HG02852 (cell line): Measurements from ENCODE around the gene NOS1AP.
"Not testable (repeated sequence)": the region's sequence is repeated elsewhere in the genome, so short reads cannot be mapped to it uniquely, and the experiment has no call there.

Experiments
- ATAC-seq: cut with Tn5 transposase; IDR thresholded peaks from one replicate; pipeline ENCODE4 v1.9.1; 2021; ENCODE audit warnings: mild to moderate bottlenecking, moderate library complexity; ENCODE audit not compliant: unreplicated experiment

NOS1AP gene

DNA sequence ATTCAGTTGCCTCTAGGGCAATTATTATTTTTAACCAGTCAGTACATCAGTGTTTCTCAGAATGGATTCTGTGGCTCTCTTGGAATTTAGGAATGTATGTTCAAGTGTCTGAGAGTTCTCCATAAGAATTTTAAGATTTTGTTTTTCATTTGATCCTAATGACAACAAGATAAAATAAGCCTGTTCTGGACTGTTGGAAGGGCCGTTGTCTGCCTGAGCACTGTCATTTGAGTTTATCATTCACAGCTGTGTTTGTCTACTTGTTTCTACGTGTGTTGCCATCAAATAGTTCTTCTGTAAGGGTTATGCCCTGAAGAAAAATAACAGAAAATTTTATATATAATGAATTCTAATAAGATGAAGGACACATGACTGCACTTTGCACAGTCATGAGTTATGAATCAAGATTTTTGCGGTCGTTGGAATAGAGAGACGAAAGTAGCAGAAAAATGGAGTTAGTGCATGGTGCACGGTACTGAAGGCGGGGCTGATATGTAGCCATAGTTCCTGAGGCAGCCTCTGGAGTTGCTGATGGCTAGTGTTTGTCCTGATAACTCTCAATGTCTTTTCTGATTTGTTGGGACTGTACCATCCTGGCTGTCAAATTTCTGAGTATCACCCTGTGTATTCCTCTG lies 92.5 kb downstream of the NOS1AP start:
- no peak for ATAC-seq

DNA sequence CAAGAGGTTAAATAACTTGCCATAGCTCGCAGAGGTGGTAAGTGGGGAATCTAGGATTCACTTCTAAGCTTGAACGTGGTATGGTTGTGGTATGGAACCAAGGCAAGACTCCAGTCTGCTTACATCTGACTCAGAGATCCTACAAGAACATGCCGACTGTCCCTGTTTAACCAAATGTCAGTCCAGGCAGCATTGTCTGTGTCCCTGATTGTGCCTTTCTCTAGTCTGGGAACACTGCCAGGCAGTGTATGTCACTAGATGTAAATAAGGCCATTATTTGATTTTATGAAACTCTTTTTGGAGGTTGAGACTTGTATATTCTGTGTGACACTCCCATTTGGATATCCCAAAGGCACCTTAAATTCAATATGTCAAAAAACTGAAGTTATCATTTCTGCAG lies 96.0 kb downstream of the NOS1AP start:
- no peak for ATAC-seq

DNA sequence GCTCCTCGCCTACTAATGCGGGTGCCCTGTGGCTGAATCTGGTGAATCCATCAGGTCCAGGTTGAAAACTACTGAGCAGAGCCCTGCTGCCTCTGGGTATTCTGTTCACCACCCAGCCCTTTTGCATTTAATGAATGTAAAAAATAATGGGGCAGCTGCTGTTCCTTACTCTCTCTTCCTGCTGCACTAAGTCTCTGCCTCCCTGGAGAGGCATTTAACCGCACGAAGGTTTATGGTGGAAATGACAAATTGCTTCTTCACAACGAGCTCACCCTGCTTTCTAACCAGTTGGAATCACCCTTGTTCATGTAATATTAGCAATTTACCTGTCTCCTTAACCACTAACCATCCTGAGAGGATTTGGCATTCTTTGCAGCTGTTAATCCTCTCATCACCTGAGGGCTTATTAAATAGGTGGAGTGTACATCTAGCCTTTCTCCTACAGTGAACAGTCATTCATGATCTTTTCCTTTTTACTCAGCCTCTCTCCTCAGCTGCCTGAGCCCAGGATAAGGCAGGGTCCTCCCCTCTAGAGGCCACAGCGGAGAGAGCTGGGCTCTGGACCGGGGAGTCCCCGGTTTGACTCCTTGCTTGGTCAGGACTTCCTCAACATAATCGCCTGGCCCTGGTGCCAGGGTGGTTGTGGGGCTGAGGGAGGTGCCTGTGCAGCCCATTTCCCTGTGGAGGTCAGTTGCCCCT lies 97.6 kb downstream of the NOS1AP start:
- no peak for ATAC-seq

DNA sequence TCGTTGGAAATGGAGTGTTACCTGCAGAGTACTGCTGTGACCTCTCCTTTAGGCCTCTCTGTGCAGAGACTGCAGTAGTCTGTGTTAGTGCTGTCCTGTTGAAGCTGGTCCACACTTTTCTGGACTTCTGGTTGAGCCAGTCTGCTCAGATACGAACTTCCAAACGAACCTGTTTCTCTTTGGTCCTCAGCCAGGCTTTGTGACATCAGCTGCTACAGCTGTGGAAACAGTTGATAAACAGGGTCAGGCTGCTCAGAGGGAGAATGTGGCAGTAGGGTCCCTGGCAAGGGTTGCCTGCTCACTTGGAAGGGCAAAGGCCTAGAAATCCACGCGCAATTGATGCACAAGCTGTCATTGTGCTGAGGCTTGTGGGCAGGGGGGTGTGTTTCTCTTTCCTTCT lies 98.8 kb downstream of the NOS1AP start:
- no peak for ATAC-seq

- ATAC-seq = no peak
These were observed 99.7 kb downstream of the NOS1AP start for GRCh38 chr1:162169031-162169790.

DNA sequence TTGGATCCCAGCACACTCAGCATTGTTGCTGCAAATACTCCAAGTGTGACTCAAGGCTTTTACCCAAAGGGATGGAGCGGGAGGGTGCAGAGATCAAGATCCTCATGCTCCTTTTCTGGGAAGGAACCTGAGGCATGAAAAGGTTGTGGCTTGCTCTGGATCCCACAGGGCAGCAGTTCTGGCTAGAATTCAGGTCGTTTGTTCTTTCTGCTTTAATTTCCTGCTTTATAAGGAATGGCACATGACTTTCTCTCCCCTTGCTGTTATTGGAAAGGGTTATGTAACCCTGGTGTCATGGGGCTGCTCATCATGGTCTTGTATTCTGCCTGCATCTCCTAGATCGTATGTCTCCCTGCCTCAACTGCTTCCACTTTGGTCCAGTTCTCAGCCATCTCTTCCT lies 101.6 kb downstream of the NOS1AP start:
- no peak for ATAC-seq

DNA sequence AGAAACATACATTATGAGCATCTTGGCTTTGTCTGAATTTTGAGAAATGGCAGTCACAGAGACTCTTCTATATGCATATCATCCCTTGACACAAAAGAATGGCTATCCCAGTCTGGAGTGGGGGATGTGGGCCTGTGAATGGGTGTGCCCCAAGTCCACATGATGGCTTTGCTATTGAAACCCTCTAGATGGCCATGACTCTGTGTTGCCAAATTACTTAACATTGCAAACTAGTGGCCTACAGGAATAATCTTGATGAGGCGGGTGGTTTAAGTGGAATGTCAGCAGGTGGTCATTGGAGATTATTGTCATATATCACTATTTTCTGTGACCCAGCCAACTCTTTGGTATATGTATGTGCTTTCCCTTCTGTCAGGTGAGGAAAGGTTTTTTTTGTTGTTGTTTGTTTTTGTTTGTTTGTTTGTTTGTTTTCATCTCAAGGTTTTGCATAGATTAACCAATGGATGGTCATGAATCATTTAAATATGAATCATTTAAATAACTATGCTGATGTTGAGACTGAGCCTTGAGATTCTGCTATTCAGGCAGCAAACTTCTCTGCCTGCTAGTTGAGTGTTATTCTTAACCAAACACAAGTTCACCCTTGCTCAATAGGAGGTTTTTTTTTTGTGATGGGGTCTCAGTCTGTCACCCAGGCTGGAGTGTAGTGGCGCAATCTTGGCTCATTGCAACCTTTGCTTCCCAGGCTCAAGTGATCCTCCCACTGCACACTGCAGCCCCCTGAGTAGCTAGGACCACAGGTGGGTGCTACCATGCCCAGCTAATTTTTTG lies 103.0 kb downstream of the NOS1AP start:
- ATAC-seq = no peak

- ATAC-seq = not testable (repeated sequence)
These were observed 104.1 kb downstream of the NOS1AP start for GRCh38 chr1:162173607-162174006.

- ATAC-seq = not testable (repeated sequence)
These were observed 104.5 kb downstream of the NOS1AP start for GRCh38 chr1:162174027-162174426.

DNA sequence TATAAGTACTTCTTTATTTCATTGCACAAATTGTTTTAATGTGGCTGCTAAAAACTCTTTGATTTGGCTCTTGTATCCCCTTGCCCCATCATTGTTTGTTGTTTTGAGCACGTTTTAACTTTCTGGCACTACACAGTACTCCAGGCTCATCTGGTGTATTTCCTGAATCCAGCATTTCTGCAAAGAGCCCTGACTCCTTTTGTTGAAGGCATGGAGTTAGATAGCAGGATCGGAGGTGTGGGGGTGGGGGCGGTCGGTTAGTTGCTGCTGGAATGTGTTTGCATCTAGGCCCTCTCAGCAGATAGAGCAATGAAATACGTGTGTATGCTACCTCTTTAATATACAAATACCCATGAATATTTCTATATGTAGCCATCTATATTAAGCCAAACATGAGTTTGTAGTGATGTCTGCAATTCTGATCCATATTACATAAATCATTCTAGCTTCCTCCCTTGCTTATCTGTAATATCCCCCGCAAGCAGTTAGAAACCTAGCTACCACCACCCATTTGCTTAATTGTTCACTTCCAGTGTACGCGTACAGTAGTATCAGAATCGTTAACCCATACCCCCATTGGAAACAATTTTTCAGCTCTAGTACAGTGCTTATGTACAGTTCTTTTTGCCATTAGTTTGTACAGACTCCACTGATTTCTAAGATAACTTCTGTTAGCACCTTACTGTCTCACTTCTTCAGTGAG lies 106.0 kb downstream of the NOS1AP start:
- no peak for ATAC-seq

DNA sequence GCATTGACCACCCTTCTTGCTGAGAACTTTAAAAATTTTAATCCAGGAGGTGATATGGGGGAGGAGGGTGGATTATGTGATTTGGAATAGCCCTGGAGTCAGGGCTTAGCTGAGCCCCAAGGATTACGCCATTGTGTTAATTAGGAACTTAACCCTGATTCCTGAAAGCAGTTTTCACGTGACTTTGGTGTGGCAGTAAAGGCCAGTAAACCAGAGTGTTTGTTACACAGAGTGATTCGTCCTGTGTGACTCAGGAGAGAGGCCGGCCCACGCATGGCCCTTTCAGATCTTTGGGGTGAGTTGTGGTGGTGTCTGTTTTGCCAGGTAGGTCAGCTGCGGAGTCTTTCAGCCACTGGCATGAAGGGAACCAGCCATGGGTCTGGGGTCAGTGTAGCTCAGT lies 107.6 kb downstream of the NOS1AP start:
- no peak for ATAC-seq

- ATAC-seq = no peak
These were observed 108.9 kb downstream of the NOS1AP start for GRCh38 chr1:162178432-162178831.

- no peak for ATAC-seq
These were observed 109.6 kb downstream of the NOS1AP start for GRCh38 chr1:162179121-162179520.

- ATAC-seq = no peak
These were observed 111.3 kb downstream of the NOS1AP start for GRCh38 chr1:162180813-162181212.

DNA sequence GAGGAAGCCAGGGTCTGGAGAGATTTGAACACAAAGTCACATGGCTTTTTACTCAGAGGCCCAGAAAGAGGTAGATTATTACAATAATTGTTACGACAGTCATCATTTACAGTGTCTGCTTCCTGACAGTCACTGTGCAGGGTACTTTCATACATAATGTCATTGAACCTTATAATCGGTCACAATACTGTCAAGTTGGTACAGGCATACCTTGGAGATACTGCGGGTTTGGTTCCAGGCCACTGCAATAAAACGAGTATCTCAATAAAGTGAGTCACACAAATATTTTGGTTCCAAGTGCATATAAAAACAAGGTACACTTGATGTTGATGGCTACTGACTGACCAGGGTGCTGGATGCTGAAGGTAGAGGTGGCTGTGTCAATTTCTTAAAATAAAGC lies 112.6 kb downstream of the NOS1AP start:
- no peak for ATAC-seq

GRCh38 chr1:162185314-162186025 lies 116.0 kb downstream of the NOS1AP start:
- ATAC-seq = no peak

GRCh38 chr1:162186026-162186374 lies 116.5 kb downstream of the NOS1AP start:
- ATAC-seq = no peak

GRCh38 chr1:162186406-162186805 lies 116.9 kb downstream of the NOS1AP start:
- ATAC-seq = no peak

GRCh38 chr1:162187687-162188276 lies 118.3 kb downstream of the NOS1AP start:
- no peak for ATAC-seq

- ATAC-seq = no peak
These were observed 119.9 kb downstream of the NOS1AP start for GRCh38 chr1:162189345-162189744.
